HG03432 (cell line): ENCODE data around the gene SHD.
"Not testable (repeated sequence)": the region's sequence is repeated elsewhere in the genome, so short reads cannot be mapped to it uniquely, and the experiment has no call there.

ENCODE experiments used
- ATAC-seq: cut with Tn5 transposase; IDR thresholded peaks from one replicate; pipeline ENCODE4 v1.9.1; 2021; ENCODE audit warnings: mild to moderate bottlenecking, moderate library complexity; ENCODE audit not compliant: unreplicated experiment

The SHD gene

DNA sequence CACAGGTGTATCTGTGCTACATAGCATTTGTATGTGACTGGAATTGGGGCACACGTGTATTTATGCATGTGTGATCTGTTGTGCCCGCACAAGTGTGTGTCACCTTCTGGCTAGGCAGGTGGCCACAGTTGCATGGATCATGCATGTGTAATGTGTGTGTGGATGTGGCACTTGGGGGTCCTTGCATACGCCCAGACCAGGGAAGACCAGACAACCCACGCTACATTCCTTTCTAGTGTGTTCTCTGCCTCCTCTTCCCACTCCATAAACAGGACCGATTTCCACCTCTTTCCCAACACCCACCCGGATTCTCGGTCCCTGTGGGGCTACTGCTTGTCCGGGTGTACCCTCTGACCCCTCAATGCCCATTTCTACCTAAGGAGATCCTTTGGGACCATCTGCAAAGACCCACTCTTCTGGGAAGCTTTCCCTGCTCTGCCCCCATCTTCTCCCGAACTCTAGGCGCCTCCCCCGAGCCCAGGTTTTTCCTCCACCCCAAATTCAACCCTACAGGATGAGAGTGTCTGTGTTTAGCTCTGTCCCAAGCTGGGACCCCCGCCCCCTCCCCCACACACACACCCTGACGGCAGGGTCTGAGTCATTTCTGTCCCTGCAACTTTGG is 47.3 kb downstream of the SHD start:
- ATAC-seq, result no peak

DNA sequence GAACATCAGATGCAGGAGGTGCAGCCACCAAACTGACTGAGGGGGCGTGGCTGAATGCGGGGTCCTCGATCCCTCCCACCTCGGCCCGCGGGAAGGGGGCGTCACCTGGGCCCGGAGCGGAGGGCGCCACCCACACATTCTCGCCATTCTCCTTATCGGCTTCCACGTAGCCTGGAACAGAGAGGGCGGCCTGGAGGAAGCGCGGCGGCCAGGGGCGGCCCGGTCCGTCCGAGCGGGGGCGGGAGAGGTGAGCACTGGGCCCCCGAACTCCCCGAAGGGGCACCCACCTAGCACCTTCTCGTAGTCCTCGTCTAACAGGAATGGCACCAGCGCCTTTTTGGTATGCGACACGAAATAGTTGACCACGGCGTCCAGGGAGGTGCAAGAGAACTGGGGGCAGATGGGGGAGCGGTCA is 47.8 kb downstream of the SHD start:
- ATAC-seq, result no peak

DNA sequence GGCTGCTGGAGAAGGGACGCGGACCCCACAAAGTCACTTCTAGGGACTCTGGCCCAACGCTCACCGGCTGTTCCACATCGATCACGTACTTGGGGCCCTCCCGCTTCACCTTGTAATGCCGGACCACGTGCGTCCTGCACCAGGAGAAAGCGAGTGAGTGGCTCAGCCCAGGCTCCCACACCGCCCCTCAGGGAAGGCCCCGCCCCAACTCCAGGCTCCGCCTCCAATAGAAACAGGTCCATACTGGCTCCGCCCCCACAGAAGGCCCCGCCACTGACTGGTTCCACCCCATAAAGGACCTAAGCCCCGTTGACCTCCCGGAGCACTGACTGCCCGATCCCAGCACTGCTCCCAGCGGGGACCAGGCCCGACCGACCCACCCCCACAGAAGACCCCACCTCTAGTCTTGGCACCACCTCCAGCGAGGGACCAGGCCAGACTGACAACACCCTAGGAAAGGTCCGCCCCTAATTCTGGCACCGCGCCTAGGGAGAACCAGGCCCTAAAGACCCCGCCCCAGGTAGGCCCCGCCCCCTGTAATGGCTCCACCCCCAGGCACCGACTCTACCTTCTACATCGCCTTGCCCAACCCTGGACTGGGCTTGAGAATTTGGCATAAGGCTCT is 48.3 kb downstream of the SHD start:
- ATAC-seq, result peak; percentile 33

DNA sequence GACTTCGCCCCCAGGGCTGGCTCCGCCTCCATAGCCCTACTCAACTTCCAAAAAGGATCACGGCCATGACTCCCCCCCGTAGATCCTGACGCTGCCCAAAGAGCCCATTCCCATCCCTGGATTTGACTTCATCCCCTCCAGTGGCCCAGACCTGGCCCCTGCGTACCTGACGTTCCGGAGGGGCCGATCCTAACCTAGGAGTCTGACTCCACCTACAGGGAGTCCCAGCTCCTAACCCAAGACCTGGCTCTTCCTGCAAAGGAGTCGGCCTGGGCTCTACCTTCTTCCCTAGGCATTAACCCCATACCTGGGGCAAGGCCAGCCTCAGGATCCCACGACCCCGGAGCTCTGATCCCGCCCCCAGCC is 48.8 kb downstream of the SHD start:
- peak; percentile 2 for ATAC-seq

DNA sequence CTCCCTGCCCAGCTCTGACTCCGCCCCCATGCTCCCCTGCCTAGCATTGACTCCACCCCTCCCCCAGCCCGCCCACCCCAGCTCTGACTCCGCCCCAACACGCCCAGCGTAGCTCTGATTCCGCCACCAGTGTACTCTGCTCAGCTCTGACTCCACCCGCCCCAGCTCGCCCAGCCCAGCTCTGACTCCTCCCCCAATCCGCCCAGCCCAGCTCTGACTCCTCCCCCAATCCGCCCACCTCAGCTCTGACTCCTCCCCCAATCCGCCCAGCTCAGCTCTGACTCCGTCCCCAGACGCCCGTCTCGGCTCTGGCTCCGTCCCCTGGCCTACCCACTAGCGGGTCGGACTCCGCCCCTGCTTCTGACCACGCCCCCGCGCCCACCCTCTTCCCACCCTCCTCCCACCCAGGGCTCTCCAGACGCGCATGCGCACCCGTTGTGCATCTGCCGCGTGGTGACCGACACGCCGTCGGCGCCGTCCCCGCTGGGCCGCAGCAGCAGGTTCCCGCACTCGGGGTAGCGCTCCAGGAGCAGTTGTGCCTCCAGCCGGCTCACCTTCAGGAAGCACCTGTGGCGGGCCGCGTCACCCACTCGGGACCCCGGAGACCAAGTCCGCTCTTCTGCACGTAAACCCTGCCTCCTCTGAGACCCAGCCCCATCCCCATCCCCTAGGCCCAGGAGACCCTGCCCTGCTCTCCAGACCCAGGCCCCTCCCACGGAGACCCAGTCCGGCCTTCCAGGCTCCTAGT is 49.4 kb downstream of the SHD start:
- peak; percentile 77 for ATAC-seq

DNA sequence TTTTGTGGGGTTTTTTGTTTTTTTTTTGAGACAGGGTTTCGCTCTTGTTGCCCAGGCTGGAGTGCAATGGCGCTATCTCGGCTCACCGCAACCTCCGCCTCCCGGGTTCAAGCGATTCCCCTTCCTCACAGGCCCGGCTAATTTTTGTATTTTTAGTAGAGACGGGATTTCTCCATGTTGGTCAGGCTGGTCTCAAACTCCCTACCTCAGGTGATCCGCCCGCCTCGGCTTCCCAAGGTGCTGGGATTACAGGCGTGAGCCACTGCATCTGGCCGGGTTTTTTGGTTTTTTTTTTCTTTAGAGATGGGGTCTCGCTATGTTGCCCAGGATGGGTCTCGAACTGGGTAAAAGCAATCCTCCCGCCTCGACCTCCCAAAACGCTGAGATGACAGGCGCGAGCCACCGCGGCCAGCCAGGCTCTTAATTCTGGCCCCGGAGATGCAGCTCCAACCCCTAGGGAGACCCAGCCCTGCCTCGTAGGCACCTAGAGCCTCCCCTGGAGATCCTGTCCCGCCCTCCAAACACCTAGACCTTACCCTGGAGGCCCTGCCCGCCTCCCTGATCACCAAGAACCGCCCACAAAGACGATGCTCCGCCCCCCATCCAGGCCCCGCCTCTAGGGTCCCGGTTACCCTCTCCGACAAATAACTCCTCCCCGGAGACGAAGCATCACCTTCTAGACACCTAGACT is 50.1 kb downstream of the SHD start:
- not testable (repeated sequence) for ATAC-seq

DNA sequence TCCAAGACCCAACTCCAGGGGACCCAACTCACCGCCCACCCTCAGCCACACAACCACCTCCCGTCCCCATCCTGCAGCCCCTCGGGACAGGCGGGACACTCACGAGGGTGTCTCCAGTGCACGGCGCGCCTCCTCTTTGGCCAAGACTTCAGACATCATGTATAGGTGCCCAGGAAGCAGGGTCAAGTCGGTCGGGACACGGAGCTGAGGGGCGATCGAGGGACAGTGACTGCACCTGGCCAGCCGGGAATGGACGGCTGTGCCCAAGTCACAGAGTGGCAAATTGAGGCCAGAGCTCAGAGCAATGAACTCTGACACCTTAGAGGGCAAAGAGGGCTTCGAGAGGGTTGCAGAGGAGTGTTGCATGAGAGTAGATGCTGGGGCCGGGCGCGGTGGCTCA is 50.8 kb downstream of the SHD start:
- ATAC-seq, result no peak

DNA sequence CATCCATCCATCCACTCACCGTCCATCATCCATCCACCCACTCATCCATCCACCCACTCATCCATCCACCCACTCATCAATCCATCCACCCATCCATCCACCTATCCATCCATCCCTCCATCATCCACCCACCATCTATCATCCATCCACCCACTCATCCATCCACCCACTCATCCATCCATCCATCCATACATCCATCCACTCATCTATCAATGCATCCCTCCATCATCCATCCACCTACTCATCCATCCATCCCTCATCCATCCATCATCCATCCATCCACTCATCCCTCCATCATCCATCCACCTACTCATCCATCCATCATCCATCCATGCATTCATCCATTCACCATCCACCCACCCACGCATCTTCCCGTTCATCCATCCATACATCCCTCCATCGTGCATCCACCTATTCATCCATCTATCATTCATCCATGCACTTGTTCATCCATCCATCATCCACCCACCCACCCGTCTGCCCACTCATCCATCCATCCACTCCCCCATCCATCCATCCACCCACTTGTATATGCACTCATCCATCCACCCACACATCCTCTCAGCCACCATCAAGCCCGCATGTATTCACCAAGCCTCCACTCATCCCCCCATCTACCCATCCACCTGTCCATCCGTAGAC is 56.0 kb downstream of the SHD start:
- ATAC-seq, result no peak

DNA sequence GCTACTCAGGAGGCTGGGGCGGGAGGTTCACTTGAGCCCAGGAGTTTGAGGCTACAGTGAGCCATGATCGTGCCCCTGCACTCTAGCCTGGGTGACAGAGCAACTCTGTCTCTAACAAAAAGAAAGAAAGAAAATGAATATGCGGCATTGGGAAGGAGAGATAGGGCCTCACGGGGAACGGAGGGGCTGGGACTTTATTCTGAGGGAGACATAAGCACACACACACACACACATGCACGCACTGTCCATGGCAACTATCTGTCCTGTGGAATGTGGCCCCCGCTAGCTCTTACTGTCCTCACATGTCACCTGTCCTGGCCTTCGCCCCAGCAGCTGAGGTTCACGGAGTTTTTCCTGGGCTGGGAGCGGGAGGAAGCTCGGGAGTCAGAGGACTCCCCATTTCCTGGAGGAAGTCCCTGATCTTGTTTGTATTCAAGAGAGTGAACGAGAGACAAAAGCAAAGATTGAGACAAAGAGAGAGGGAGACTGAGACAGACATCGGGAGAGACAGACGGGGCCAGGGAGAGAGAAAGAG is 58.9 kb downstream of the SHD start:
- no peak for ATAC-seq

DNA sequence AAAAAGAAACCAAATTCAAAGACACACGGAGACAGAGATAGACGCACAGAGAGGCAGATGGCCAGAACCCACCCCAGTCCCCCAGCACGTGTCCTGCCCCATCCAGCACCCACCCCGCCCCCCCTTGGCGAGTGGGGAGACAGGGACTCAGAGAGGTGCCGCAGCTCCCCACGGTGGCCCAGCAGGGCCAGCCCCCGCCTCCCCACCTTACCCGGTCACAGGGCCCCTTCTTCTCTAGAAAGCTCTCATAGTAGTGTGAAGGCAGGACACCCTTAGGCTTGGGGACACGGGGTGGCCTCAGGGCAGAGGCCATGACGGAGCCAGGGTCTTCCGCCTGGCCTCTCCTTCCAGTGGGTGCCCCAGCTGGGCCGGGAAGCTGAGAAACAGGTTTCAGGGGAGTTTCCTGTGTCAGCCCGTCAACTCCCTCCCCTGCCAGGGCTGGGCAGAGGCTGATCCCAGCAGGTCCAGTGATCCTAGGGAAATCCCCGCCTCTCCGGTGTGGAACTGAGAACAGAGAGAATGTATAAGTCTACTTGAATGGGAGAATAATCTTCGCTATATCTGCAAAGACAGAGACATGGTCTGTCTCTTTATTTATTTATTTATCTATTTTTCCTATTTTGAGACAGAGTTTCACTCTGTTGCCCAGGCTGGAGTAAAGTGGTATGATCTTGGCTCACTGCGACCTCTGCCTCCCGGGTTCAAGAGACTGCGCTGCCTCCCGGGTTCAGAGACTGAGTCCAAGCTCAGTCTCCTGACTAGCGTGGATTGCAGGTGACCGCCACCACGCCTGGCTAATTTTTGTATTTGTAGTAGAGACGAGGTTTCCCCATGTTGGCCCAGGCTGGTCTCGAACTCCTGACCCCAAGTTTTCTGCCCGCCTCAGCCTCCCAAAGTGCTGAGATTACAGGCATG is 59.6 kb downstream of the SHD start, which contains the start of gene STAP2:
STAP2 (minus strand) TSS at position 387 of the 915 bp plus-strand sequence; CDS start at position 313, 74 bp downstream.
- no peak for ATAC-seq
